DOHH2 (cell line): ENCODE measurements around the gene WDR64.

Experiments
- H3F3A ChIP-seq: fragments of 200-600 bp; sonication (generic), shearing (Covaris generic); 2 replicates; pipeline ENCODE4 v1.6.0; 2016; ENCODE audit warnings: antibody characterized with exemption, mild to moderate bottlenecking; ENCODE audit not compliant: control insufficient read depth, insufficient read depth
- H3K27ac ChIP-seq: fragments of 200-600 bp; sonication (generic); 2 replicates; pipeline ENCODE4 v1.5.1; 2014; ENCODE audit warnings: low read depth, mild to moderate bottlenecking, low read length, moderate library complexity
- H3K27me3 ChIP-seq: fragments of 200-600 bp; sonication (generic); 2 replicates; pipeline ENCODE4 v1.6.1; 2014; ENCODE audit warnings: mild to moderate bottlenecking, low read length, mixed read lengths; ENCODE audit not compliant: control insufficient read depth
- H3K36me3 ChIP-seq: fragments of 200-600 bp; sonication (generic); 2 replicates; pipeline ENCODE4 v1.6.1; 2014; ENCODE audit warnings: mild to moderate bottlenecking, low read length, moderate library complexity, mixed read lengths; ENCODE audit not compliant: control insufficient read depth
- H3K4me1 ChIP-seq: fragments of 200-600 bp; sonication (generic); 2 replicates; pipeline ENCODE4 v1.6.1; 2014; ENCODE audit warnings: mild to moderate bottlenecking, low read length, mixed read lengths; ENCODE audit not compliant: control insufficient read depth
- H3K4me2 ChIP-seq: fragments of 200-600 bp; sonication (generic); 2 replicates; pipeline ENCODE4 v1.6.0; 2014; ENCODE audit warnings: mild to moderate bottlenecking, low read length, moderate library complexity
- H3K4me3 ChIP-seq: fragments of 200-600 bp; sonication (generic); 2 replicates; pipeline ENCODE4 v1.5.1; 2014; ENCODE audit warnings: mild to moderate bottlenecking, low read length, mixed read lengths
- H3K79me2 ChIP-seq: fragments of 200-600 bp; sonication (generic); 2 replicates; pipeline ENCODE4 v1.6.1; 2014; ENCODE audit warnings: mild to moderate bottlenecking, low read length, mixed read lengths; ENCODE audit not compliant: control insufficient read depth
- H3K9me2 ChIP-seq: fragments of 200-600 bp; sonication (generic); replicated peaks from 2 replicates; pipeline ENCODE4 v1.6.1; 2014; ENCODE audit warnings: mild to moderate bottlenecking, low read length, mixed read lengths; ENCODE audit not compliant: control insufficient read depth
- H3K9me3 ChIP-seq: fragments of 200-600 bp; sonication (generic); 2 replicates; pipeline ENCODE4 v1.6.1; 2014; ENCODE audit warnings: antibody characterized with exemption, low read length, mixed read lengths; ENCODE audit not compliant: control insufficient read depth, insufficient read depth
- H4K20me1 ChIP-seq: fragments of 200-600 bp; sonication (generic); 2 replicates; pipeline ENCODE4 v1.6.0; 2014; ENCODE audit warnings: low read depth, mild to moderate bottlenecking, antibody characterized with exemption, low read length, moderate library complexity; ENCODE audit not compliant: control insufficient read depth, insufficient read depth
- CTCF ChIP-seq: fragments of 200-600 bp; sonication (generic); IDR thresholded peaks from one replicate; pipeline ENCODE4 v1.5.1; 2014; ENCODE audit warnings: antibody characterized with exemption, mild to moderate bottlenecking, low read depth, low read length; ENCODE audit not compliant: poor library complexity, severe bottlenecking
- EZH2phosphoT487 ChIP-seq: fragments of 200-600 bp; sonication (generic); IDR thresholded peaks from 2 replicates; pipeline ENCODE4 v1.6.1; 2017; ENCODE audit warnings: borderline replicate concordance, mild to moderate bottlenecking, antibody characterized with exemption, low read length, moderate library complexity, mixed read lengths

The WDR64 gene

GRCh38 chr1:241612533-241613477, 39.3 kb upstream of the WDR64 start:
- Histone ChIP-seq H3K4me1 (peaks cover 5% of the 10 kb centered on the region), H3K27ac (no peak overlapping the region)
- no peak for TF ChIP-seq EZH2phosphoT487
- TF ChIP-seq CTCF = no peak

GRCh38 chr1:241614144-241614543, 37.9 kb upstream of the WDR64 start:
- no peaks in the 10 kb centered on the region for H4K20me1 ChIP-seq
- no peaks in the 10 kb centered on the region for H3K36me3 ChIP-seq
- peaks cover 5% of the 10 kb centered on the region for H3K4me1 ChIP-seq
- H3K9me2 ChIP-seq = no peaks in the 10 kb centered on the region
- H3K27ac ChIP-seq = no peak overlapping the region
- H3K4me2 ChIP-seq = no peak overlapping the region
- no peaks in the 10 kb centered on the region for H3F3A ChIP-seq
- H3K9me3 ChIP-seq = no peaks in the 10 kb centered on the region
- TF ChIP-seq CTCF (no peak), EZH2phosphoT487 (no peak)
- no peak overlapping the region for H3K4me3 ChIP-seq
- no peaks in the 10 kb centered on the region for H3K79me2 ChIP-seq
- H3K27me3 ChIP-seq = no peaks in the 10 kb centered on the region

More at GRCh38 chr1:241612533-241613477, 39.3 kb upstream of the WDR64 start:
- Histone ChIP-seq H3K9me3 (no peaks in the 10 kb centered on the region), H4K20me1 (no peaks in the 10 kb centered on the region), H3K9me2 (no peaks in the 10 kb centered on the region), H3K27me3 (no peaks in the 10 kb centered on the region), H3K36me3 (no peaks in the 10 kb centered on the region), H3K79me2 (no peaks in the 10 kb centered on the region), H3F3A (no peaks in the 10 kb centered on the region), H3K4me3 (no peak overlapping the region), H3K4me2 (no peak overlapping the region)

- H4K20me1 ChIP-seq = no peaks in the 10 kb centered on the region
- H3K4me1 ChIP-seq = peaks cover 5% of the 10 kb centered on the region
- H3K4me2 ChIP-seq = no peak overlapping the region
Measured at GRCh38 chr1:241614572-241614971, 37.5 kb upstream of the WDR64 start.

More at GRCh38 chr1:241614572-241614971, 37.5 kb upstream of the WDR64 start:
- Histone ChIP-seq H3F3A (no peaks in the 10 kb centered on the region), H3K79me2 (no peaks in the 10 kb centered on the region), H3K9me3 (no peaks in the 10 kb centered on the region), H3K27me3 (no peaks in the 10 kb centered on the region), H3K4me3 (no peak overlapping the region), H3K9me2 (no peaks in the 10 kb centered on the region), H3K36me3 (no peaks in the 10 kb centered on the region), H3K27ac (no peak overlapping the region)
- TF ChIP-seq EZH2phosphoT487 = no peak
- no peak for TF ChIP-seq CTCF
